Measurements from ENCODE around the gene NEK7.

NEK7 gene

DNA sequence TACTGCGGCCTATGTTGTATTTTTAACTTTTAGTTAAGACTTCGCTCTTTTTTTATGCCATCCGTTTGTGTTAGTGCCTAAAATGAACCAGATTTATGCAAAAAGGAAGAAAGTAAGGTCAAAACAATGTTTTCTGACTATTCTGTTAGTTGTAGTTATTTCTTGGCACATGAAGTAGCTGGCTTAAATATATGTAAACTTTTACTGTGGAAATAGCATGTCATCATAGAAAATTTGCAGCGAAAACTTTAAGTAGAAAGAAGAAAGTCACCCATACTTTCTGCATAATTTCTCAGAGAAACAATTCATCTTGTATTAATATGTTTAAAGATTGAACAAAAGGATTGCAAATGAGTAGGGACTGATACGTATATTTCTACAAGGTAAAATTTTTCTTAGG is 106.4 kb downstream of the NEK7 start:
- DNase-seq: no peak

GRCh38 chr1:198264282-198264681 is 107.5 kb downstream of the NEK7 start:
- no peak for DNase-seq

DNA sequence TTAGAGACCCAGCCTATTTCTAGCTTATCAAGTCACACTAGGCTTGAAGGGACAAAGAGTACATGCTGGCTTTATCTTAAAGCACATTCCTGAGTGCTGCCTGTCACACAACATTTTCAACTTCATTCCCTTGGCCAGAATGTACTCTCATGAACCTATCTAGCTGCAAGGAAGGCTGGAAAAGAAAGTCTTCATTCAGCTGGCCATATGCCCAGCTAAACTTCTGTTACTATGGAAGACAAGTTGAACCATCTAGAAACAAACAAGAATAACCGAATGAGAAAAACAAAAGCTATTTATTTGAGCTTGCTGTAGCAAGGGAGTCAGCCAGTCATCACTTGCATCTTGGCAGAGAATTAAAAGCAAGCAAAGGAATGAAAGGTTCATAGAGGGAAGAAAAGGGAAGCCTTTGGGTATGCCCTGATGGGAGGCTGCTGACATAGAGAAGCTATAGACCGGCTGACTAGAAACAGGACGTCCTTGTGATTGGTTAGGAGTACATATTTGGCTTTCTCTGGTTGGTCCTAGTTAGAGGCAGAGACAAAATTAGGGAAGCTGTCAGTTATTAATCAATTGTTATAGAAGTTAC is 108.4 kb downstream of the NEK7 start:
- DNase-seq: no peak

- no peak for DNase-seq
Observed at GRCh38 chr1:198267056-198267455, 110.3 kb downstream of the NEK7 start.

DNA sequence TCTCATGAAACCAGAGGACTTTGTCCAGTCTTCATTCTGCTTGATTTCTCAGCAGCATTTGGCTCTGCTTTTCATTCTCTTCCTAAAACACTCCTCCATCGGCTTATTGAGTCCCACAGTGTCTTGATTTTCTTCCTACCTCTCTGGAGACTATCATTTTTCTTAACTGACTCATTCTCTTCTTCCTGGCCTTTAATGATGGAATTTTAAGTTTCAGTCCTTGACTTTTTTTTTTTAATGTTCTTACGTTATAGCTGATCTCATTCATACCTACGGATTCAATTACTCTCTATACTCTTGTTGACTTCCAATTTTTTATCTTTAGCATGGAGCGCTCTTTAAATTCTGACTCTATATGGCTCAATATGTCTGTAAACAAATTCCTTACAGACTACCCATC is 111.1 kb downstream of the NEK7 start:
- no peak for DNase-seq

DNA sequence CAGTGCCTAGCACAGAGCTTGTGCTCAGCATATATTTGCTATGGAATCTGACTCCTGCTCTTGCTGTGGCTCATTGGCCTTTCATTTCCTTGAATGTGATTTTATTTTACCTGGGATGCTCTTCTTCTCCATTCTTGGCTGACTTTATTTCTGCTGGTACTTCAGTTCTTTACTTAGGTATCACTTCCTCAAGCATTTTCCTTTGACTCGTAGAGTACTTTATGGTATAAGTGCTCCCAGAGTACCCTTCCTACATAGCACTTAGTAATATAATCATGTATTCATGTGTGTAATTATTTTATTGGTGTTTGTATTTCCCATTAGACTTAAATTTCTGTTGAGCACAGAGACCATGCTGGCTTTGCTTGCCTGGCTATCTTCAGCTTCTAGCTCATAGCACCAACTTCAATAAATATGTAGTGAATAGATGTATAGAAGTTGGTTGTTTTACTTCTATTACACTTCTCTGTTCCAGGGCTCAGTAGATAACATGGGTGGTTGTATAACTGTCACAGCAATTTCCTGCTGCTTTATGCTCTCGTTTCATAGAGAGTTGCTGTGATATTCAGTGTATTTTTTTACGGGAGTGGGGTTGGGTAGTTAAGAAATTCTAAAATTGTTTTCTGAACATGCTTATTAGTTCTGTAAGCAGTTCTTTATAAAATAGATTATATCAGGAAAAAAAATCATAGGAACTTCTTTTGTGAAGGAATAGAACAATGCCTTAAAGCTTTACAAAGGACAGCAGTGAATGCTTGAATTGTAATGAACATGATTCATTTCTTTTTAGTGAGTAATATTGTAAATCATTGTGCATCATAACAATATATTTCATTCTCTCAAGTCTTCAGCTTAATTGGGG is 112.2 kb downstream of the NEK7 start:
- no peak for DNase-seq

GRCh38 chr1:198269646-198269940 is 112.8 kb downstream of the NEK7 start:
- no peak for DNase-seq

- no peak for DNase-seq
Observed at GRCh38 chr1:198270273-198270828, 113.6 kb downstream of the NEK7 start.

DNA sequence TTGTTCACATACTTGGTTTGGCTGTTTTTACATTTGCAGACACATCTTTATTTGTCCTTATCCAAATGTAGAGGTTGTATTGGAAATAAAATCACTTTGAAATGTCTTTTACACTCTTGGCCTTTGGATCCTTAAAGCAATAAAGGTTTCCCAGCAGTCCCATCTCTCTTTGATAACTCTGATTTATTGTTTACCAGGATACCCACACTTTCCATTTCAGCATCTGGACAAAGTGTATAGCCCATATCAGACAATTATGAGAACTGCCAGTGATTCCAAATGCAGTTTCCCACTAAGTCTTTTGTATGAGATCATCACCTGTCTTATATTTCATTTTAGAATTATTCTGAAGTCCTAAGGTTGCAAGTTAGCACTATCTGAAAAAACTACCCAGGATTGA is 114.7 kb downstream of the NEK7 start:
- DNase-seq: no peak

GRCh38 chr1:198272492-198272891 is 115.7 kb downstream of the NEK7 start:
- no peak for DNase-seq

GRCh38 chr1:198273748-198274295 is 117.0 kb downstream of the NEK7 start:
- DNase-seq: no peak

DNA sequence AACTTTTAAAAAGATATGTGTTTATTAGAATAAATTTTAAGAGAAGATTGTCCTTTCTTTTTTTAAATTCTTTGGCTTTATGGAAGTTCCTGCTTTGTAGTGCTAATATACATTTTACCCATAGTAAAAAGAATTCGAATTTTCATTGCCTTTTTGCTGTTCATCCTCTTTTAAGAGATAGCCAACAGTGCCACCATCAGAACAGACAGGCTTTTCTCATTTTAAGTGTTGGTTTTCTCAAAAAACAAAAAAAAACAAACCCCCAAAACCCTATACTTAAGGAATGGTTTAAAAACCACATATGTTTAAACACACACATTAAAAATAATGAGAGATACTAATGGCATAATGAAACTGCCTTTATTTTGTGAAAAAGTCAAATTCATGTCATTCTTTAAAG is 118.8 kb downstream of the NEK7 start:
- DNase-seq: no peak

DNA sequence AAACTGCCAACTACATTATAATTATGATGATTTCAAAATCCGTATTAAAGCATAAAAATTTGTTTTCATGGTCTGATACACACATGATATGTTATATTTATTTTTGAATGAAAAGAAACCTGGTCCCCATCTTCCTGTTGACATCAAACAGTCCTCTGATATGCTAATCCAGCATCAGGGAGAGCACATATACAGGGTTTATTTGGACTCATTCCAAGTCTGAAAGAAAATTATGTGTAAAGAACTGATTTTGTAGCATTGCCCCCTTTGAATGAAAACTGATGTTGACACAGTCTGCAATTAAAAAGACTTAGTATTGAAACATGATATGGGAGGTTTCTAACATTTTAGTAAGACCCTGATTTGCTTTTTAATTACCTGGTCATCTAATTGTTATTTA is 119.4 kb downstream of the NEK7 start:
- peak; percentile 78 for DNase-seq

- DNase-seq: no peak
Observed at GRCh38 chr1:198278943-198279342, 122.1 kb downstream of the NEK7 start.

GRCh38 chr1:198280080-198280479 is 123.3 kb downstream of the NEK7 start:
- no peak for DNase-seq

- DNase-seq: no peak
Observed at GRCh38 chr1:198281911-198282310, 125.1 kb downstream of the NEK7 start.

- DNase-seq: no peak
Observed at GRCh38 chr1:198283222-198283621, 126.4 kb downstream of the NEK7 start.

DNA sequence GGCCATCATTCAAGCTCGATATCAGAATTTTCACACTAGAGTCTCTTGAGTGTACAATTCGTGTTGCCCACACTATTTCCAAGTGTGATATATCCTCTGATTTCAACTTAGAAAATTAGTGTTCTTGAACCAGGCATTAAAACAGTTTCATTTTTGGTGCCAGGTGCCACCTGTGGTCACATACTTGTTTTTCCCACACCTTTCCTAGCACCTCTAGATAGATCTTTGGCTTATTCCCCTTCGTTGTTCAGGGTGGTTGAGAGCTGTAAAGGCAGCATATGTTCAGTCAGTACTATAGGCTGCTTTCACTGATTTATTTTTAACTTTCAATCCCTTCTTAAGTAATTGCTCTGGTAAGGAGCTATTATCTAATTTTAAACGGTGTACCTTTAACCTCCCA is 131.1 kb downstream of the NEK7 start:
- peak; percentile 43 for DNase-seq

GRCh38 chr1:198290089-198290683 is 133.4 kb downstream of the NEK7 start:
- no peak for DNase-seq

- no peak for DNase-seq
Observed at GRCh38 chr1:198291036-198291435, 134.2 kb downstream of the NEK7 start.

- no peak for DNase-seq
Observed at GRCh38 chr1:198291924-198292323, 135.1 kb downstream of the NEK7 start.

- DNase-seq: no peak
Observed at GRCh38 chr1:198295225-198295624, 138.4 kb downstream of the NEK7 start.

DNA sequence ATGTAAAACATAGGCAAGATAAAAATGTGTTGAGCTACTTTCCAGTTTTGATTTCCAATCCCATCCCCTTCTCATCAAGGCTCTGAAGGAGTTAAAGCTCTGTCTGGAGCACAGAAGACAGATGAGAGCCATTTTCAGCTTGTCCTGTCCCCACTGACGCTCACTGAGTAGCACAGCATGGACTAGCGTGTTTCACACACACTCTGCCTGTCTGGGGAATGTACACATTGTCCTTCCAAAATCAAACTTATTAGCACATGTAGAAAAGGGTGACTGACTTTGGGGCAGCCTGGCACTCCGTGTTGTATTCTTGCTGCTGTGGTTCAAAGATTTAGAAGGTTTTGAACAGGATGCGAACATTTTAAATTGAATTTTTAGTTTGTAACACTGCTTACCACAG is 139.2 kb downstream of the NEK7 start:
- no peak for DNase-seq

DNA sequence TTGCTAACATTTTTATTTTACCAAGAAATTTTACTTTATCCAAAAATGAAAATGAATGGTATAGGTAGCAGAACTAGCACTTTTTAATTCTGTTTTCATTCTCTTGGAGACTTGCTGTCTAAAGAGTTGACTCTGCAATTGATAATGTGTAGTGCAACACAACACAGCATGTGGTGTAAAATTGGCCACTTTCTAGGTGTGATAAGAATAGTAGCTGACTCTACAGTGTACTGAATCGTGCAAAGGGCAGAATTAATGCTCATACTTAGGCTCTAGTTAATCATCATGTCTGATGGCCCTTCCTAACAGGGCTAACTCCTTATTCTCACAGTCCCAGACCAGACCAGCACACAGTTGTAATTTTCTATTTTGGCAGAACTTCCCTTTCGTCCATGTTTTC is 140.5 kb downstream of the NEK7 start:
- no peak for DNase-seq
